T47D (cell line): ENCODE results near the gene HNRNPA1L2.
"Not testable (repeated sequence)": the region's sequence is repeated elsewhere in the genome, so short reads cannot be mapped to it uniquely, and the experiment has no call there.

Experiments
- DNase-seq, 2 experiments: peaks; one replicate each; pipeline versions ENCODE4 v3.0.0 to v3.0.0-alpha.2; 2011 to 2012; ENCODE audit warnings: low read depth in 1 of 2, low spot score in 1 of 2
- JUND ChIP-seq: IDR thresholded peaks from 2 replicates; pipeline ENCODE4 v1.6.1; 2012; ENCODE audit warnings: low read depth
- in situ Hi-C: cut with HindIII; loops from 2 replicates; pipeline ENCODE4 v1.10.0; 2016; ENCODE audit warnings: low sequenced_read_pairs, low pct_unique_long_range_greater_than_20kb

HNRNPA1L2 gene

DNA sequence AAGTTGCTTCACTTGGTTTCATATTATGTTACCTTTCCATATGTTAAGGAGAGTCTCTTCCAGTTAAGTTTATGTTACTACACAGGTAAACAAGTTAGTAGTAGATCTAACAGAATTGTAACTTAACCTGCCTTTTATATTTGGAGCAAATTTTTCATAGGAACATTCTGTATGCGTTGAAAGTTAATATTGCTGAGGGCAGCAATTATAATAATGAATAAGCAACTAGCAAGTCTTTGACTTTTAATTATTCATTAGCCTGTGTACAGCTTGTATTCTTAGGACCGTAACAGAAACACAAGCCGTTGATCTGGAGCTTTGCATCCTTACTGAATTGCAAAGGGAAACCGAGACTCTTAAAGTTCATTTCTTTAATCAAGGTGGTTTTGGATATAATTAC lies 22.0 kb downstream of the HNRNPA1L2 start:
- TF ChIP-seq JUND: no peak
- in situ Hi-C loops: no loop called here
- DNase-seq: no peak

GRCh38 chr13:52665325-52665724 lies 23.1 kb downstream of the HNRNPA1L2 start:
- in situ Hi-C loops: no loop called here
- no peak for TF ChIP-seq JUND
- DNase-seq: peak in 1 of 2 experiments; percentile 20

- no peak for DNase-seq
- in situ Hi-C loops: no loop called here
- no peak for TF ChIP-seq JUND
These were observed 27.4 kb downstream of the HNRNPA1L2 start for GRCh38 chr13:52669677-52670076.

DNA sequence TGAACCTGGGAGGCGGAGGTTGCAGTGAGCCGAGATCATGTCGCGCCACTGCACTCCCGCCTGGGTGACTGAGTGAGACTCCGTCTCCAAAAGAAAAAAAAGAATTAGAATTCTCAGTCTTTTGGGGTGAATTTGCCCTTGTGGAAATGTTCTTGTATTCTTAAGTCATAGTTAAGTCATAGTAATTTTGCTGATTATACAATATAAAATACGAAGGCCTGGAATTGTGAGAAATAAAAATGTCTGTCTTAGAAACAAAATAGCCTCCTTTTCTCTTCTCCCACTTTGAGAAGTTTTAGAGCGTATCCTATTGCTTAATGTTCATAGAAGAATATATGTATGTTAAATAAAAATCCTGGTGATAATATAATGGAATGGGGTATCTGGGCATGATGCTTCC lies 28.5 kb downstream of the HNRNPA1L2 start:
- in situ Hi-C loops: no loop called here
- DNase-seq: no peak
- no peak for TF ChIP-seq JUND

DNA sequence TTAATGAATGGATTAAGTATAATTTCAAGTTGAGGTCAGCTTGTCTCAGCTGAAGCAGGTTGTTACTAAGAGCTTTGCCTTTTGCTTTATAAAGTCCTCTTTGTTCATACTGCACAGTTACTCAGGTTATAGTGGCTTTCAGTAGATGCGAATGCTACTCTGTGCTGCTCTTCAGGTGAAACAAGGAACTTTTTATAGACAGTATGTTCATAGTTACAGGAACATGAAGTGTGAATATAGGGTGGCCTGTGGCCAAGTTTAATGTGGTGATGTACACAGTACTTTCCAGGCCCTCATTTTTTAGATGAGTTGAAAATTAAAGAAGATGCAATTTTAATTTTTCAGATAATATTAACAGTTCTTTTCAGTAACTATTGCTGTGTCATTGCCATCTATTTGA lies 31.2 kb downstream of the HNRNPA1L2 start:
- DNase-seq: no peak
- in situ Hi-C loops: no loop called here
- no peak for TF ChIP-seq JUND

GRCh38 chr13:52677823-52678222 lies 35.6 kb downstream of the HNRNPA1L2 start:
- DNase-seq: no peak
- no peak for TF ChIP-seq JUND

GRCh38 chr13:52685806-52686205 lies 43.6 kb downstream of the HNRNPA1L2 start:
- in situ Hi-C loops, DNase-seq: not testable (repeated sequence)

More at GRCh38 chr13:52677823-52678222, 35.6 kb downstream of the HNRNPA1L2 start:
- in situ Hi-C loops: no loop called here

DNA sequence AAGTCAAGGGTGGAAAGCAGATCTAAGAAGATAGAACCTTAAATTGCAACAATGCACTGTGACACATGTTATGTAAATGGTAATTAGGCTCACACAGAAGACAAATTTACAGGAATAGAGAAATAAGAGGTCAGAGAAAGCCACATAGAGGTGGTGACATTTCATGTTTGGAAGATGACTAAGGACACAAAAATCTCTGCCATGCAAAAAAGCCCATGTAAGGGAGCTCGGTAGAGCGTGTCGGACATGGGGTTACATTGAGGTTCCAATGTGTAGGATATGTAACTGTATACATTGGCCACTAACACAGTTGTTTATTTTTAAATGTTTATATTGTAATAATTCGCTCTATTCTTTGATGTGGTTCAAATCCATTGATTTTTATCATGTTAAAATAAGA lies 44.1 kb downstream of the HNRNPA1L2 start:
- TF ChIP-seq JUND: no peak
- in situ Hi-C loops: no loop called here
- DNase-seq: no peak
